GM21786 (cell line): Measurements from ENCODE around the gene BEX2.
A peak's percentile ranks its signal among the peaks of the same experiment; 100 is the strongest.
"Not testable (repeated sequence)": the region's sequence is repeated elsewhere in the genome, so short reads cannot be mapped to it uniquely, and the experiment has no call there.

ENCODE experiments used
- ATAC-seq: cut with Tn5 transposase; IDR thresholded peaks from one replicate; pipeline ENCODE4 v1.9.1; 2021; ENCODE audit not compliant: unreplicated experiment

BEX2 gene

GRCh38 chrX:103310555-103311398 is at the start of gene BEX2:
BEX2 (minus strand) TSS chrX:103310990; CDS start chrX:103309976, 1,014 bp downstream.
- peak; percentile 97 for ATAC-seq

DNA sequence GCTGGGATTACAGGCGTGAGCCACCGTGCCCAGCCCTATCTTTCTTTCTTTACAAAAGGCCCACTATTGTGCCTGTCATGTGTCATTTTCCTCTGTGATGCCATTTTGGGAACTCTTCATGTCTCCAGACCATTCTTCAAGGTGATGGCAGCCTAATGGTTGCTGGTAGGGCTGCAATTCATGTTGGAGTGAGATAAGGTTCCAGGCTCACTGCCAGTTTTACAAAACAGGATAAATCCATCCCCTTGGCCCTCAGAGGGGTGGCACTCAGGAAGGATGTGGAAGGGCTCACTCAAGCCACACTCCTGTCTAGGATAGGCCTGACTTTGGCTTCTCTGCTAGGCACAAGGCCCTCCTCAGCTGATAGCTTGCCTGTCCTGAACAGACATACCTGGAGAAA is 49.3 kb upstream of the BEX2 start:
- ATAC-seq, result no peak

- not testable (repeated sequence) for ATAC-seq
Measured at GRCh38 chrX:103359605-103360004, 48.8 kb upstream of the BEX2 start.

DNA sequence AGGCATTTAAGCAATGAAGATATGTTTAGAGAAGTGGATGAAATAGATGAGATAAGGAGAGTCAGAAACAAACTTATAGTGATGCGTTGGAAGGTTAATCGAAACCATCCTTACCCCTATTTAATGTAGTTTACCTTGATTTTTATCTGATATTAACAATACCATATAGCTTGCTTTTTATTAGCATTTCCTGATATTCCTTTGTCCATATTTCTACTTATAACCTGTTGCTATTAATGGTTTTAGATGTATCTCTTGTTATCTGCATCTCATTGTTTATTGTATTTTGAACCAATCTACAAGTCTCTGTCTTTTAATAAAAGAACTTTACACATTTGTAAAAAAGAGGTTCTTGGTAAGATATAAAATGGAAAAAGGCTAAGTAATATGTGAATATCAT is 47.1 kb upstream of the BEX2 start:
- ATAC-seq, result no peak

- no peak for ATAC-seq
Measured at GRCh38 chrX:103356858-103357257, 46.1 kb upstream of the BEX2 start.

DNA sequence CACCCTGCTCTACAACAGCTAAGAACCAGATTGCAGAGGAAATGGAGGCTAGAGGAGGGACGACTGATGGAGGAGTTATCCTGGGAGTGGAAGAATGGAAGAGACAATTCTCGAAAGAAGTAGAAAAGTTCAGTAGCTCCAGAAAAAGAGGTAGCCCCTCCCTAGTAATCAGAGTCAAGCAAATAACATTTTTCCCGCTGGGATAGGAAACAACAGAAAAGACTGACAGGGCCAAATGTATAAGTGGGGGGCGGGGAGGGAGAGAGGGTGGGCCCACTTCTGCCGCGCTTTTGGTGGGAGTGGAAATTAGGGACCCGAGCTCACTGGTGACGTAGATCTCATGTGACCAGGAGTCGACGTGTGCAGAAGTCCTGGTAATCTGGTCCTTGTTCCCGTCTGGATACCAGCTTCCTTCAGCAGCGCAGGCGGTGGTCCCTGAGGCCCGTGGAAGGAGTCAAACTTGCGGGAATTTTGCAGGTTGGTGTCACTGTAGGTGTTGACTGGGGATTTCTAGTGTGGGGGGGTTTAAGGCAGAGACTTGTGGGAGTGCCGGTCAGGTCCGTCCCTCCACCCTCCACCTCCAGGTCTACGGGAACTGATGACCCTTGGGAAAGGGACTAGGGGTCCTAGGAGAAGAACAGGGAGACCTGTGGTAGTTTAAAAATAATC is 45.5 kb upstream of the BEX2 start, which contains the start of gene TCEAL9:
TSS of gene TCEAL9 (plus strand) at position 377 of the 669 bp plus-strand sequence. CDS start 1,179 bp downstream, outside the sequence.
- ATAC-seq, result no peak

DNA sequence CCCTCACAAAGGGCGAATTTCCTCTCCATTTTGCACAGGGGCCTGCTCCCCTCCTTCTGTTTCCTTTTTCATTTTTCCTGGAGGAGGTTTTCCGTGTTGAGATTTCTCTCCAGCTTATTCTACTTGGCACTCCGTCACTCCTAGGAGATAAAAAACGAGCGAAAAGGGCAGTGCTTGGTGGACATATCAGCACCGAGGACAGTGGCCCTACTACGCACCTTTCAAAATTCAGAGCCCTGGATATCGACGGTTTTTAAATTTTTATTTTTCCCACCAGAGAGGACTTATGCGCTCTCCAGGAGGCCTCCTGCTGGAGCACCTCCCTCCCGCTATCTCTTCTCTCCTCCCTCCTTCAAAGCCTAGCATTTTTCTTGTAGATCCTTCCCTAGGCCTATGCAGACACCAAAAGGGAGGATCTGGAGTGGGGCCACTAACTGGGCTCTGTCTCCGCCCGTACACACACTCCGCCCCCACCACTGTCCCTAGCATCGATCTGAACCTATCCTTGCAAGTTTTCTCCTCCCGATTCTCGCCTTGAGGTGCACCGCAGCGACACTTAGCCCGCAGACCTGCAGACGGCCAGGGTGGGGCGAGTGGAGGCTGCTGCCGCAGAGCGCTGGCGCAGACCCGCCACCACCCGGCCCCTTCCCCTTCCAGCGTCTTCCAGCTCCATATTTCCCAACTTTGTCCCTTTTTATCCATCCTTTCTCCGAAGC is 37.0 kb upstream of the BEX2 start:
- ATAC-seq, result no peak

- ATAC-seq, result no peak
Measured at GRCh38 chrX:103344606-103345005, 33.8 kb upstream of the BEX2 start.

- ATAC-seq, result peak; percentile 58
Measured at GRCh38 chrX:103343105-103343504, 32.3 kb upstream of the BEX2 start.

- ATAC-seq, result no peak
Measured at GRCh38 chrX:103338663-103339062, 27.9 kb upstream of the BEX2 start.

DNA sequence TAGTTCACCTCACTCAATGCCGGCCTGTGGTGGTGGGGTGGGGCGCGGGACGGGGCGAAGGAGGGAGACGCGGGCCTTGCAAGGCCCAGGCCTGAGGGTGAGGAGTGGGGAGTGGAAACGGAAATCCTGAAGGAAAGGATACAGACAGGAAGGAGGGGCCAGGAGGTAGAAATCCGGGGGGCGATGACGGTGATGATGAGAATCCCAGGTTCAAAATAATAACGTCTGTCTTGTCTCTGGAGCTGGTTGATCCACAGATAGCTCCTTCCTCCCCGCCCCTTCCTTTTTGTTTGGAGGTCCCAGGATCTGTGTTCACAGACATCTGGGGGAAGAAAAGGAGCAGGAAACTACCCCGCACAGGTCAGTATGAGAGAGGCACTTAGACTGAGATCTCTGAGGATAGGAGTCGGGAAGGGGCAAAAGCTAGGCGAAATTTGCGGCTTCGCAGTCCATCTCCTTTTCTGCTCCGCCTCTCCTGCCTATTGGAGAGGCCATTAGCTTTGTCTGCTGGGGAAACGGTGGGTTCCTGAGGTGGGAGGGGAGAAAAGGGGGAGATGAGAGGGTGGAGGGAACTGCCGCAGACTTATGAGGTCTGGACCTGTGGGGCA is 20.0 kb upstream of the BEX2 start:
- ATAC-seq, result no peak

DNA sequence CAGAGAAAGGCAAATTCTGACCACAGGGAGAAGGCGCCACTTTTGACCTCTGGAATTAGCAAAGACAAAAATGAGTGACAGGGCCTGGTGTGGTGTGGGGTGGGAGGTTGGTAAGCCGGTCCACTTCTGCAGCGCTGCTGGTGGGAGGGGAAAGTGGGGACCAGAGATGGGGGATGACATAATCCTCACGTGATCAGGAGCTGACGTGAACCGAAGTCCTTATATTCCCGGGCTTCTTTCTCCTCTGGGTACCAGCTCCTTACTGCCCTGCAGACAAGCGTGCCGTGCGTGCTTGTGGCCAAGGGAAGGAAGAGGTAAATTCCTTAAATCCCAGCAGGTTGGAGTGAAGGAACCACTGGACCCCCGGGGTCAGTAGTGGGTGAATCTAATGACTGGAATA is 19.2 kb upstream of the BEX2 start, which contains the start of gene TCEAL7:
TSS of gene TCEAL7 (plus strand) at position 249 of the 400 bp plus-strand sequence. CDS start 1,165 bp downstream, outside the sequence.
- ATAC-seq, result no peak

DNA sequence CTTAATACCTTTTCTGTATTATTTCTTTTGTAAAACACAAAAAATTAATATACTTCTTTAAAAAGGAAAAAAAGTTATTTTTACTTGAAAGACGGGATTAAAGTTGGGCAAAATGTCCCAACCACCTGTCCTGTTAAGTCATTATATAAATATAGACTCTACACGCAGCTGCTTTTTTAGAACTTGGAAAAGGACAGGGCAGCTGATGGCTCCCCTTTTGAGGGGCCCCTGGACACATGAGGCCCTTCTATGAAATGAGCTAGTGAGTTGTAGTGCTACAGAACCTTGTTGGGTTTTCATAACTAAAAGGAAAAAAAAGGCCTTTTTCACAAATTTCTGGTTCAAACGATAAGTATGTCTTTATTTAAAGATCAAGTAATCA is 600 bp upstream of the BEX2 start:
- no peak for ATAC-seq

DNA sequence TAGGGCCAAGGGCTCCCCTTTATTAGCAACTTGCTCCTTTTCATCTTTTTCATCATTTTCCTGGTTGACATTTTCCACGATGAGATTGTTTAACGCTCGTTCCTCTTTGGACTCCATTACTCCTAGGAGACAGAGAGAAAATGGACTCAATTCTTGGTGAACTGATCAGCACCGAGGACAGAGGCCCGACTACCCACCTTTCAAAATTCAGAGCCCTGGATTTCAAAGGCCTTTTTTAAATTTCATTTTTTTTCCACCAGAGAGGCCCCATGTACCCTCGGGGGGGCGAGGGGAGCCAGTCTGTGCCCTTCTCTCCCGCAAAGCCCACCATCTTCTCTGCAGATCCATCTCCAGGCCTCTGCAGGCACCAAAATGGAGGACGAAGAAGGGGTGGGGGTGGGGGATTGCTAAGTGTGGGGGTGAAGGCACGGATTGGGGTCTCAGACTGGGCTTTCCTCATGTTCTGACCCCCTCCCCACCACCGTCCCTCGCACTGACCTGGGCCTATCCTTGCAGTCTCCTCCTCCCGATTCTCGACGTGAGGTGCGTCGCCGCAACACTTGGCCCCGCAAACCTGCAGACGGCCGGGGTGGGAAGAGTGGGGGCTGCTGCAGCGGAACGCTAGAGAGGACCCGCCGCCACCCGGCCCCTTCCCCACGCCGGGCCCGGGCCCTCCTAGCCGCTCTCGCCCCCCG is 783 bp downstream of the BEX2 start:
- no peak for ATAC-seq

- not testable (repeated sequence) for ATAC-seq
Measured at GRCh38 chrX:103305666-103306065, 5.1 kb downstream of the BEX2 start.

GRCh38 chrX:103304705-103305104 is 6.1 kb downstream of the BEX2 start:
- no peak for ATAC-seq

DNA sequence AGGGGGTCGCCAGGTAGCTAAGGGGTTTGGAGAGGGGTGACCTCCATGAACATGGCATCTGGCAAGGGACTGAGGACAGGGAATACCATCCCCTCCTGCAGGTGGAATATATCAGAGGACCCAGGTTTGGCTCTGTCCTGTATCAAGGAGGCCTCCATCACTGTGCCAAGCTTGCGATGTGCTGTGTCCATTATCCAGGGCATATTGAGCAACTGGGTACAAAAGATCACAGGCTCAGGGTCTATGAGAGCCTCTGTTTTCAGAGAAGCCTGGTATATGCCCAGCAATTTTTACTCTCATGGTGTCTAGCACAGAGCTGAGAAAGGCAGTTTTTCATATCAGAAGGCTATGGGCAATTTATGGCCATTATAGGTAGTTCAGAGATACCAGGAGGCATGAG is 17.7 kb downstream of the BEX2 start:
- no peak for ATAC-seq

DNA sequence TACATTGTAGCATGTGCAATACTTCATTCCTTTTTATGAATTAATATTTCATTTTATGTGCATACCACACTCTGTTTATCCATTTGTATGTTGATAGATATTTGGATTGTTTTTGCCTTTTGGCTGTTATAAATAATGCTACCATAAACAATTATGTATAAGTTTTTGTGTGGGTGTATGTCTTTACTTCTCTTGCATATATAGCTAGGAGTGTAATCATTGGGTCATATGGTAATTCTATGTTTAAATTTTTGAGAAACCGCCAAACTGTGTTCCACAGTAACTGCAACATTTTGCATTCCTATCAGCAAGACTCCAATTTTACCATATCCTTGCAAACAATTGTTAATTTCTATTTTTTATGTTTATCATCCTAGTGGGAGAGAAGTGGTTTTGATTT is 31.2 kb downstream of the BEX2 start:
- ATAC-seq, result no peak

GRCh38 chrX:103276581-103277002 is 34.2 kb downstream of the BEX2 start, which contains the start of gene TCEAL5:
TCEAL5 (minus strand) TSS chrX:103276750; CDS start chrX:103274563, 2,187 bp downstream.
- ATAC-seq, result no peak

DNA sequence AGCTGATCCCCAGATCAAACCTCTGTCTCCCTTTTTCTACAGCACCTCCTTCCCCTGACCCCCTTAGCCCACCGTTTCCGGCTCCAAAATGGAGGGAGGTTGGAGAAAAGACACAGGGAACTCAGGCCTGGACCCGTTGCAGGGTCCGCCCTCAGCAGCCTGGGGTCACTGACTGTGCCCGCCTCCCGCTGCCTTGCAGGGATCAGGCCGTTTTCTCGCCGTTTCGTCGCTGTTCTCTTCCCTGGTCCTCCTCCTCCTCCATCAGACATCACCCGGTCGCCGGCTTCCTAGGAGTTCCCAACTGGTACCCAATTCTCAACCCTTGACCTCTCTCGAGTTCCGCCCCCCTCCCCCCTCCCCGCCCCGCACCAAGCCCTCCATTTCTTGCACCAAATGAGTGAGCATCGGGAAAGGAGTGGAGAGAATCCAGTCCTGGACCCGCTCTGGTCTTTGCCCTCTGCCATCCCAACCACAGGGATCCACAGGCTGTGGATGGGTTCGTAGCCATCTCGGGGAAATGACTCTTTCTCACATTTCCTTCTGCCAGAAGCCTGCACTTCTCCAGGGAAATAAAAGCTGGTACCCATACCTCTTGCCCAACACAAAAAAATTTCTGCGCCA is 34.7 kb downstream of the BEX2 start:
- ATAC-seq, result no peak
